Measurements from ENCODE around the gene GHR.

The GHR gene

DNA sequence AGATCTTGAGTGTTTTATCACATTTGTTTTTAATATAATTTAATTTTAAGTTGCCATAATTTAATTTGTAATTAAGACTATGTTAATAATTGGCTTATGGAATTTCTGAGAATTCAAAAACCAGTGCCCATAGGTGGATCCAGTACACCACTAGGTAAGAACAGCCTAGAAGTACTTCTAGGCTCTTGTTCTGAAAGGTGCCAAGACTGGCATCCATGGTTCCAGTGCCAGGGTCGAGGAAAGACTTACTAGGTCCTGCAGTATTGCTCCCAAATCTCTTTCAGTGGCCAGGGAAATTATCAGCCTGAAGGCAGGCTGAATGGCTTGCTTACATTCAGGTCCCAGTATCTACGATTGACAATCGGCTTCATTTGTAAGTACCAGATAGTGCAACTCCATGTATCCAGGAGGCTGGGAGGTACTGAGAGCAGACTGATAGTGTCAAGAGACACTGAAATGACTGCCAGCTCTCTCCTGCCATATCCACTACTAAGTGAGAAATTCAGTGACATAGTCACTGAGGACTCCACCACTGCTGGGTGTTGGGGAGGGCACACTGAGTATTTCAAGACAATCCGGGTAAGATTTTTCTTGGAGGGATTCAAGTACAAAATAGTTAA, 174.2 kb downstream of the GHR start:
- DNase-seq (ENCODE audit: low read depth in 2 of 2, low spot score in 1 of 2): no peak

DNA sequence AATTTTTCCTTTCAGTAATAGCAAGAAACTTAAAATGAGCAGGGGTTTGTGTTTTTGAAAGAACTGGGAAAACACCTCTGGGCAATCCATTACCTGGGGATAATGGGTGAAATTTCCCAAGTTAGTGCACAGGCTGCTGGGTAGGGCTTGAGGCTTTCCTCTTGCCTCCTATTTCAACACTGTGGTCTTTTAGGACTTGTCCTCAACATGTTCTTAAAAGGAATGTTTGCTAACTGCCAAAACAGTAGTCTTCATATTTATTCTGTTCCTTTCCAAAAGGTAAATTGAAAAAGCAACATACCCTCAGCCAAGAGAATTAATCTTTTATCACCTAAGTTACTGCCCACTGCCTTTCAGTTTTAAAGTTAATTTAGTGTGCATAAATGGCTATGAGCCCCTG, 175.1 kb downstream of the GHR start:
- no peak for DNase-seq (ENCODE audit: low read depth in 2 of 2, low spot score in 1 of 2)

DNA sequence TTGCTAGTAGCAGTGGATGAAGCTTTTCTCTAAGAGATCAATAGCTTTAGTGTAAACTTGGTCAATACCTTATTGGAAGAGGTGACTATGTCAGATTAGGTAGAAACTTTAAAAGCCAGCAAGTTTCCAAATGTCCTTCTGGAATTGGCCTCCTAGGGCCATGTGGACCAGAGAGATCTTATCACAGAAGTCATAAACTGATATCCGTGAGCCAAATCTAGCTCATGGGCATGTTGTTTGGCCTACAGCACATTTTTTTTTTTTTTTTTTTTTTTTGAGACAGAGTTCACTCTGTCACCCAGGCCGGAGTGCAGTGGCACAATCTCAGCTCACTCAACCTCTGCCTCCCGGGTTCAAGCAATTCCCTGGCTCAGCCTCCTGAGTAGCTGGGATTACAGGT, 175.9 kb downstream of the GHR start:
- no peak for DNase-seq (ENCODE audit: low read depth in 2 of 2, low spot score in 1 of 2)

DNA sequence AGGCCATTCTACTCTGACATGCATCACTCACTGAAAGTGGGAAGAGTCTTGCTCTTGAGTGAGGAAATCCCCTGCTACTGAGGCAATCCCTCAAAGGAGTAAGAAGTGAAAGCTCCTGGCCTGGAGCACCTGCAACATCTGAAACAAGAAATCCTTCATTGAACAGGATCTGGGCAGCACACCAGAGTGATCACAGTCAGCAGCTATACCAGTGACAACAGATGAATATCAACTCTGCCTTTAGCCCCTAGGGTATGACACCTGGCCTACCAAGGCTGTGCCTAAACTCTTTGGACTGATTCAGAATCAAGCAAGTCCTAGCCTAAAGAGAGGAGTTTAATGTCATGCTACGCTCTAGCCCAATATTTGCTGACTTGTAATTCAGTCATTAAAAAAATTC, 177.2 kb downstream of the GHR start:
- DNase-seq (ENCODE audit: low read depth in 2 of 2, low spot score in 1 of 2): no peak

DNA sequence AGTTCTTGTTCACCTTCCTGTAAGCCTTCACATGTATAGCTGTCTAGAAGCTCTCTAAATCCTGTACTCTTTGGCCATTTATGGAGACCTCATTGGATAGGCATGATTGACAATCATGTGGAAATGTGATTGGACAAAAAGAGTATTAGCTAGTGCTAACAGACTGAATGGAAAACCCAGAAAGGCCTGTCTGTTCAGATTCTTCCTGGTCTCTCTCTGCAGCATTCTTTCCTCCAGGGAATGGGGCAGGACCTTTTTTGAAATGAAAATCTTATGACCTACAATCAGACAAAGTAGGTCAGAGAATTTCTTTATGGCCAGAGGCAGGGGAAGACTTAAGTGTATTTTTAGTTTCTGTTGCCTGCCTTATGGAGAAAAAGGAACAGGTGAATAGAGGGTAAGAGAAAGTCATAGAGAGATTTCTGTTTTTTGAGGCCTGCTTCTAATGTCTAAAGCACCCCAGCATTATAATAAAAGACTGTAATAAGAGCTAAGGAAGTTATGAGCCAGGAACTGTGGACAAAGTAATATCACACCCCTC, 181.0 kb downstream of the GHR start:
- no peak for DNase-seq (ENCODE audit: low read depth in 2 of 2, low spot score in 1 of 2)

DNA sequence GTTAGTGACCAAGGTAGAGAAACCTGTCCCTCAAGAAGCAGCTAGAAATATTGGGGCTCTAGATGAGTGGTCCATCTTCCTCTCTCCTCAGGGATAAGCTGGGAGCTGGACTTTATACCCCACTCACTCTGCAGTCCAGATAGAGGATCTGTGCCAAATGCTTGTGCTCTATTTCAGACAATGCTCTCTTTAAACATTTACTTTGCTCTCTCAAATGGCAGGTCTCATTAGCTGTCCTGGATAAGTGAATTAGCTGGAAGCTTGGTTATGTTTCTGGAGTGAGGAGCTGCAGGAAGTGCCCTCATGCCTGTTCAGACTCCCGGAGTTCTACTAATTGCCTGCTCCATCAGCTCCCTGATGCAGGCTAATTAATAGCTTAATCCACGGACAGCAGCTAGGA, 182.3 kb downstream of the GHR start:
- DNase-seq (ENCODE audit: low read depth in 2 of 2, low spot score in 1 of 2): no peak

DNA sequence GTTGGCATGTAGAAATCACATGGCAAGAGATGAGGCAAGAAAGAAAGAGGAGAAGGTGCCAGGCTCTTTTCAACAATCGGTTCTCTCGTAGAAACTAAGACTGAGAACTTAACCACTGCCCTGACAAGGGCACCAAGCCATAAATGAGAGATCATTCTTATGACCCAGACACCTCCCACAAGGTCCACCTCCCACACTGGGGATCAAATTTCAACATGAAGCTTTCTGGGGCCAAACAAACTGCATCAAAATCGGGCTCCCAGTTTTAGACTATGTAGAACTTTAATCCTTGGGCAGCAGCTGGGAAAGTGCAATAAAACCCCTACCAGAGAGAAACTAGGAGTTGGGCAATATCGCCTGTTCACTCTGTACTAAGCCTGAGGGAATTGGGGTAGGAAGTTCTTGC, 183.2 kb downstream of the GHR start:
- DNase-seq (ENCODE audit: low read depth in 2 of 2, low spot score in 1 of 2): no peak

DNA sequence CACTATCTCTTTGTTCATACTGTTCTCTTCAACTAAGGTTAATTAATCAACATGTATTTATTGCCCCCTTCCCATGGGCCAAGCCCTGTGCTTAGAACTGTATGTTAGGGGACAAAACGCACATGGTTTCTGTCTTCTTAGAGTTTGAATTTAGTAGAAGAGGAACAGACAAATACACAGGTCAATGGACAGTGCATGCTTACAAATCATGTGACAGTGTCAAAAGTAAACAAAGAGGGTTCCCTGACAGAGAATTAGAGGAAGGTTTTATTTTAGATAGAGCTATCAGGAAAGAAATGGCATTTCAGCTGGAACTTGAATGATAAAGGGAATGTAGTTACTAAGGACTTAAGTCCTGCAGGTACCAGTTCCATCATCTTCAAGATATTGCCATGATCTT, 188.2 kb downstream of the GHR start:
- DNase-seq (ENCODE audit: low read depth in 2 of 2, low spot score in 1 of 2): no peak

DNA sequence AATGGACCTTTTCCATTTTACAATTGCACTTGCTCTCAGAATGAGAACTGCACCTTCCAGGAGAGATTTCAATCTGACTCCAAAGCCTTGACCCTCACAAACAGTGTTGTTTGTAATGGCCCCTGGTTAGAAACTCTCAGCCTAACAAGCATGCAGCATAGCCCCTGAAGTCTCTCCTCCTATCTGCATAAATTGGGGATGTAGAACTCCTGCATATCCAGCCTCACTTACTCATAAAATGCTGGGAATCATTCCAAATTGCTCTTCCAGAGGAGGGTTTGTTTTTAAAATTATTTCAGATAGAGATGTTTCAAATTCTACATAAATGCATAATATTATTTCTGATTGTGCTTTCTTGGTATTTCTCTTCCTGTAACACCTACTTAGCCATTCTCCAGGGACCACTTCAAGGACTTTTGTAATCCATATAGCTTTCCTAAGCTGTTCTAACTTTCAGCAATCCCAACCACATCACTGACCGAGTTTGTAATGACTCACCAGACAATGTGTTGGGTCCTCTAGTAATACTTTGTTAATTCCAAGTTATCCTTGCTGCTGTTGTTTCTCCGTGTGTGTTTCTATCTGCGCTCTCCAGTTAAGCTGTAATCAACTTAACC, 189.6 kb downstream of the GHR start:
- no peak for DNase-seq (ENCODE audit: low read depth in 2 of 2, low spot score in 1 of 2)

DNA sequence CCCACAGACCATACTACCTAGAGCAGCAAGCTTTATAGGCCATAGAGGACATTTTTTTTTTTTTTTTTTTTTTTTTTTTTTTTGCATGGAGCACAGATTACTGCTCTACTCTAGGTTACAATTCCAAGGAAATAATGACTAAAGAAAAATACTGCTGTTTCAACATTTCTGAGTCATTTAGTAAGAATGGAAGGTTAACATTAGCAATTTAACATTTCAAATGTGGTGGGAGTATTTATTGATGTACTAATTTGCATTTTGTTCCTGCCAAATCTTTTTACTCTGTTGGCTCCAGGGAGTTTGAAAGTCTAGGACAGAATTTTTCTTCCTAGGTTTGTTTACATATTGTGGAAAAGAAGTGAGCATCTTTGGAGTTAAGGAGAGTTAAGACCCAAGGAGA, 191.3 kb downstream of the GHR start:
- DNase-seq (ENCODE audit: low read depth in 2 of 2, low spot score in 1 of 2): no peak

DNA sequence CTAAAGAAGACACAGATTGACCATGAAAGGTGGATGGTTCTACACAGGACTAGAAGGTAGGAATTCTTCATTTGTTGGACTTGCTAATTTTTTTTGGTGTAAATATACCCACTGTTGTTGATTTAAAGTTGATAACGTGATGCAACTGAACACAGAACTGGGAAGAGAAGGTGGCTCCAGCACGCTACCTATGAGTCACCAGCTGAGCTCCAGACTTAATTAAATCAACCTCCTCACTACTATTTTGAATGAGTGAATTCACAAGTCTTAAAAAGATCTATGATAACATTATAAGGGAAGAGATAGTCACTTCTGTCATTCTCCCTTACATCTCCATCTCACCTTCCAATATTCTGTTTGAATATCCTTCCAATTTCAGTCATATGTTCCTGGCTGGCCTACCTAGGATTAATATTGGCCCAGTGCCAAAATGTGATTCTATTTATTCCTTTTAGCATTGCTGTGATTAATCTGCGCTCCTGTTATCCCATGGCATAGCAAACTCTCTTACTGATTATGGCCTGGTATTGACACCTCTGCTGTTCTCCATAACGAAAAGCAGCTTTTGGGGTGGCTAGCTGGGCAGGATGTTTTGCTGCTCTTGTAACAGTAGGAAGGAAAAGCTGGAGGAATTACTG, 197.5 kb downstream of the GHR start:
- no peak for DNase-seq (ENCODE audit: low read depth in 2 of 2, low spot score in 1 of 2)

DNA sequence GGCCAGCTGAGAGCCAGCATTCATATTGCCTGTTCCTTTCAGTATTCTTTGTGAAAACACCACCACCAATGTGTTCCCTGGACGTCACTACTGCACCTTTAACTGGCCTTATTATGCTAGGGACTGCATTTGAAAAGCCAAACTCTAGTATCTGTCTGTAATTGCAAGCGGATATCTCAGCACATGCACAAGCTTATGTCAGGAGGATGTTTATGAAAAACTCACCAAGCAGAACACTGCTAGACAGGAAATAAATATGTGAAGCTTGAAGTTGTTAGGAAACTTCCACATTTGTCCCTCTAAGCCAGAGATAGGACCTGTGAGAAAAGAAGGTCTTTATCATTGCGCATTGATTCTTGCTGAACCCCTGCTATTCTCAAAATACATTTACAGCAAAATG, 198.0 kb downstream of the GHR start:
- DNase-seq (ENCODE audit: low read depth in 2 of 2, low spot score in 1 of 2): no peak

DNA sequence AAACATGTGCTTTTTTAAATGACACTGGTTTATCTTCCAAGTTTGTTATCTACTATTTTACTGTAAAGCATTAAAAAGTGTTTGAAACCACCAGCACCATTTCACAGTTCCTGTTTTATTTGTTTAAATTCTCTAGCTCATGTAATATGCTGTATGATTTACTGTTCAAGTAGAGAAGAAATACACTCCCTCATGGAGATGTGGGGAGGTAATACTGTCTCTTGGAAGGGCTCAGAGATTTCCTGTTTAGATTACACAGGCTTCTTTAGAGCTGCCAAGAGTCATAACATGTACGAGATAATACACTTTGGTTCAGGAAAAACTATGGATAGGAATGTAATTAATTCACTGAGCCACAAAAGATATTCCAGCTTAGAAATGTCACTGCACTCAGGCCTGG, 198.4 kb downstream of the GHR start:
- DNase-seq (ENCODE audit: low read depth in 2 of 2, low spot score in 1 of 2): no peak

DNA sequence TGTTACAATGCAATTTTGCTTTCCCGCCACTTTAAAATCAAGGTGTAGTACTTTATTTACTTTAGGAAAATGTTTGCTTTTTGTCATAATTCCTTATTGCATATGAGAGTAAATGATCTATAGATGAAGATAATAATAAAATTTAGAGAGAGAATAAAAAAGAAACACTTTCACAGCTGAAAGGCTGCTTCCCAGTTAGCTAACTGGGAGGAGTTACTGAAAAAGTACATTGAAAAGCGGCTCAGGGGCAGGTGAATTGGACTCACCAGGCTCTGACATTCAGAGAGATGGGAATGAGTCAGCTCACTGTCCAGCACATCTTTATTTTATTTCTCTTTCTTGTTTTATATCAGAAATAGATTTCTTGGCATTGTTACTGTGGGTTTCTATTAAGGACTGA, 201.7 kb downstream of the GHR start:
- DNase-seq (ENCODE audit: low read depth in 2 of 2, low spot score in 1 of 2): no peak

DNA sequence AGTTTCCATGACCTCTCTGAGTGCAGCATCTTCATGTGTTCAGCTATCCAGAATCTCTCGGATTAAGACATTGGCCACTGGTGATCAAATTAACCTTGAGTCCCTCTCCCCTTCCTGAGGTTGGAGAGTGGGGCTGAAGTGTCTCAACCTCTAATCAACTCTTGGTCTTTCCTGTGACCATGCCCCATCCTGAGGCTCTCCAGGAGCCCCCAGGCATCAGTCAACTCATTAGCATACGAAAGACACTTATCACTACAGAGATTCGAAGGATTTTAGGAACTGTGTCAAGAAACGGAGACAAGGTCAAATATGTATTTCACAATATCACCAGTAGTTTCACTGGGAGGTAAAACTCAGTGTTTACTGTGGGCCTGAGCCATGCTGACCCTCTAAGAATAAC, 203.2 kb downstream of the GHR start:
- DNase-seq (ENCODE audit: low read depth in 2 of 2, low spot score in 1 of 2): no peak

DNA sequence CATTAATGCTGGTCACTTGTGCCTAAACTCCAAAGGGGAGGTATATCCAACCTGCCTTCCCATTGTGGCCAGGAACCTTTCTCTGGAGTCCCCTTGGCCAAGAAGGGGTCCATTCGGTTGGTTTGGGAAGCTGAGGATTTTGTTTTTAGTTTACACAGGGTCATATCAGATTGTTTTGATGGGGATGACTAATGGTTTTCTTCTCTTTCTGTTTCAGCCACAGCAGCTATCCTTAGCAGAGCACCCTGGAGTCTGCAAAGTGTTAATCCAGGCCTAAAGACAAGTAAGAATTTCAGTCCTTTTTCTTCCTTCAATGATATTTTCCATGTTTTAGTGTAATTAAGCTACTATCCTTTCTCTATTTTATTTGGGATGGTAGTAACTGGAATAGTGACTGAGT, 205.6 kb downstream of the GHR start:
- DNase-seq (ENCODE audit: low read depth in 2 of 2, low spot score in 1 of 2): no peak

DNA sequence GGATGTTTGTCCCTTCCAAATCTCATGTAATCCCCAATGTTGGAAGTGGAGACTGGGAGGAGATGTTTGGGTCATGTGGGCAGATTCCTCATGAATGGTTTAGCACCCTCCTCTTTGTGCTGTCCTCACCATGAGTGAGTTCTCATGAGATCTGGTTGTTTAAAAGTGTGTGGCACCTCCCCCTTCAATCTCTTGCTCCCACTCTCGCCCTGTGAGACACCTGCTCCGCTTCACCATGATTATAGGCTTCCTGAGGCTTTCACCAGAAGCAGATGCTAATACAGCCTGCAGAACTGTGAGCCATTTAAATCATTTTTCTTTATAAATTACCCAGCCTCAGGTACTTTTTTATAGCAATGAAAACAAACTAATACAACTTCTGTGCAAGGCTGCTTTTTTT, 206.0 kb downstream of the GHR start:
- no peak for DNase-seq (ENCODE audit: low read depth in 2 of 2, low spot score in 1 of 2)

DNA sequence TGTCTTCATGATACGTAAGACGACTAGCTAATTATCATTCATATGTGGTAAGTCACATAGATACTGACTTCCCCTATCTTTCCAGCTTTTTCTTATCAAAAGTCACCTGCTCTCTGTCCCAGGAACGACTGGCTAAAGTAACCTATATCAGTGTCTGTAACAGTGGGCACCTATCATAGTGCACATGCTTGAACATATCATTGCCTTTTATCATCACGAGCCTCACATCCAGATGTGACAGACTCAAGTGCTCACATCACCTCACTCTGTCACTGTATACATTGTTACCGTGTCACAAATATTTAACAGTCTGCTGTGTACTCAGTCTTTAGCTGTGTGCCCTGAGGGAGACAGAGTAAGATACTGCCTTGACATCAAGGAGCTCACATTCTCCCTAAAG, 208.0 kb downstream of the GHR start:
- no peak for DNase-seq (ENCODE audit: low read depth in 2 of 2, low spot score in 1 of 2)

DNA sequence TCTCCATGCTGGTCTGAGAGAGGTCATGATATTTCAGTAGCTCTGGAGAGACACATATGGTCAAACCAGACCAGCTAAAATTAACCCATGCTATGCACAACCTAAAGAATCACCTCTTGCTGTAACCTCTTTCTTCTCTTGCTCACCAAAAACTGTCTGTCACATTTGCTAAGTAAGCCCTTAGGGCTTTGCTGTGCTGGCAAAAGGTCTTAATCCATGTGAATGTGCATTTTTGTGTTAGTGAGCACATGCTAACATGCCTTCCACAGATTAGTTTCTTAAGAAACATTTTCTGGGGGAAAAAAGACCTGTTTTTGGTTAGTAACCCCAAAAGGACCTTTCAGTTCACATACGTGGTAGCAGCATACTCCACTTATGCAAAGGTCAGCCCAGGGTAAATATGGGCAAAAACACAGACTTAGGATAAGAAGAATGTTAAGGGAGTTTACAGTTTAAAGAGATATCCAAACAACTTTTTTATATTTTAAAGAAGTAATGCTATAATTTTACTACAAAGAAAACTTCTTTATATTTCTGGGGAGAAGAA, 209.2 kb downstream of the GHR start:
- DNase-seq (ENCODE audit: low read depth in 2 of 2, low spot score in 1 of 2): no peak

DNA sequence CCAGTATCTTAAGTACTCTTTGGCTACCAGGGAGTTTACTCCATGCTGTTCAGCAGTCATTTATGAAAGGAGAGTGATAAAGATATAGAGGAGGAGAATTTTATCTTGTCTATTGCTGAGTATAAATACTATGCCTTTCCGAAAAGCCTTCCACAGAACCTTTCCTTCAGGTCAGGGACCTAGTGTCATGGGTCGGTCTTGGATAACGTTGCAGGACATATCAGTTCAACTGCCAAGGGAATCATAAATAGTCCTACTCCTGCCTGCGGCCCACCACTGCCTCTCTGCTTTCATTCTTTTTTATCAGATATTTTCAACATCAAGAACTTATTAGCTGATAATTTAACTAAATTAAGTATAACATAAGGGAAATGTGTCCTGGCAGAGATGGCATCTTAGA, 211.3 kb downstream of the GHR start:
- no peak for DNase-seq (ENCODE audit: low read depth in 2 of 2, low spot score in 1 of 2)

DNA sequence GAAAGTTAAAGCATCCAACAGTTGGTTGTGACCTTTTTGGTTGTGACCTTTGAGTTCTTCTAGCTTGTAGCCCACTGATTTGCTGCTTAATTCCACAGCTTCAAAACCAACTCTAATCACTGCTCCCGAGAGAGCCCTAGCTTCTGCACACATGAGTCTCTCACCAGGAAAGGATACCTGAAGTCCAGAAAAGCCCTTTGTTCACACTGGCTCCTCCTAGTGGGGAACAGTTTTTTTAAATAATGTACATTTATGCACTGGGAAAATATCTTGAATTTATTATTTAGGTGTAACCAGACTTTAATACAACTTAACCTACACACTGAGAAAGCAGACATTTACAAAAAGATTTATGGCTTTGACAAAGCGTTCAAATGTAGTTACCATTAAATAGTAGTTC, 213.2 kb downstream of the GHR start:
- no peak for DNase-seq (ENCODE audit: low read depth in 2 of 2, low spot score in 1 of 2)

DNA sequence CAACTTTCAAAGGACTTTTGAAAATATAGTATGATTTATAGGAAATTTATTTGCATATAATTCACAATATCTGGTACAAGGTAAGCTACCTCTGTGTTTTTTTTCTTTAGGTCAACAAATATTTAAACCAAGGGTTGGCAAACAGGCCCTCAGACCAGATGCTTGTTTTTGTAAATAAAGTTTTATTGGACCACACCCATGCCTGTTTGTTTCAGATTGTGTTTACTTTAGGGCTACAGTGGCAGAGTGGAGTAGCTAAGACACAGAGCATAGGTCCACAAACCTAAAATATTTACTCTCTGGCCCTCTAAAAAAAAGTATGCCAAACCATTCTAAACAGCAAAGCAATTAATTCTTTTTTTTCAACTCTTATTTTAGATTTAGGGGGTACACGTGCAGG, 213.7 kb downstream of the GHR start:
- no peak for DNase-seq (ENCODE audit: low read depth in 2 of 2, low spot score in 1 of 2)

DNA sequence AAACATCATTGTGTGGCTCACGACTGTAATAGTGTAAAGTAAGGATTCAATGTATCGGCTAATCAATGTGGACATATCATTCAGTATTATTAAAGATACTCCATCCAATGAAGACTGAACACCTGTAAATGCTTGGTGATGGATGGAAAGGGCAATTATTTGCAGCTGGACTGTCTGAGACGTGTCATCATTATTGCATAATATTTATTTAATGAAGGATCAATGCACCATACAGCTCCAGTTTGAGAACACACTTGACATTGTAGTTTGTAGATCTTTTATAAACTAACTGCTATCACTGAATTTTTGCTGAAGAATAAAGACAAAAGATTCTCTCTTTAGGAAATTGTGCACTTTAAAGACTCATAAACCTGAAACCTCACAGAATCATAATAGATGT, 215.7 kb downstream of the GHR start:
- DNase-seq (ENCODE audit: low read depth in 2 of 2, low spot score in 1 of 2): no peak
